GM18511 (cell line): ENCODE data around the gene NDE1.
"Not testable (repeated sequence)": the region's sequence is repeated elsewhere in the genome, so short reads cannot be mapped to it uniquely, and the experiment has no call there.

Experiments used
- ATAC-seq: cut with Tn5 transposase; IDR thresholded peaks from one replicate; pipeline ENCODE4 v1.9.1; 2021; ENCODE audit warnings: mild to moderate bottlenecking, moderate library complexity; ENCODE audit not compliant: unreplicated experiment

Gene NDE1

DNA sequence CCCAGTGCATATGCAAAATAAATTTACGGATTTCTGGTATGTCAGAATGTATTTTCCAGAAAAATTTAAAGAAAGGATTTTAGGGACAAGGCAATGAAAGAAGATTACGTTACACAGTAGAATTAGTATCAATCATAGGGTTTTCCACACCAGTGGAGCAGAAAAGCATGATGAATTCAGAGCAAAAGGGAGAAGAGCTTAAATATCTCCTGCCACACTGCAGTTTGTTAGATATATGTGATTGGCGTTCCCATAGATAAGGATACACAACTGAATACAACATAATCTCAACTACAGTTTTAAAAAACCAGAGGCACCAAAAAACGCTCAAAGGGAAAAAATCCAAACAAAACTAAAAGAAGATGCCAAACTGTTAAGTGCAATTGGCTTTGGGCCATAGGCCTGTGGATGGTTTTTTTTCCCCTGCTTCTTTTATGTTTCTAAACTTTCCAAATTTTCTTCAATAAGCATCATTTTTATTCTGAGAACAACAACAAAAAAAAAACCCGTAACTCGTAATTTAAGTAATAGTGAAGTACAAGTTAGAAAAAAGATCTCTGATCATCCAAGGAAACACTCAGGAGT, 29.3 kb upstream of the NDE1 start:
- no peak for ATAC-seq

DNA sequence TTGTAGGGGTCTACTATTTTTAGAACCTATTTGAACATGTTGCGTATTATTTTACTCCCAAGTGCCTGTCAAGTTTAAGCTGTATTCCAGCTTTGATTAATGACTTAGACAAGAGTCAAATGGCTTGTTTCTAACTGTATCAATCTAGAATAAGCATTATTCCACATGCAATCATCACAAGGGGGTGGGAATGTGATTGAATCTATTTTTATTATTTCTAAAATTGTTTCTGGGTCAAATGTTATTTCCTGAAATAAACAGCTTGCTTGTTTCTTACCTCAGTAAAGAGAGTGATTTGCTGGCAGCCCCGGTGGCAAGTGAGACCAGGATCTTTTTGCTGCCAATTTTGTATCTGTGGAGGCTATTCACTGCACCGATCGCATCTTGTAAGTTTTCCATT, 28.6 kb upstream of the NDE1 start:
- ATAC-seq: no peak

DNA sequence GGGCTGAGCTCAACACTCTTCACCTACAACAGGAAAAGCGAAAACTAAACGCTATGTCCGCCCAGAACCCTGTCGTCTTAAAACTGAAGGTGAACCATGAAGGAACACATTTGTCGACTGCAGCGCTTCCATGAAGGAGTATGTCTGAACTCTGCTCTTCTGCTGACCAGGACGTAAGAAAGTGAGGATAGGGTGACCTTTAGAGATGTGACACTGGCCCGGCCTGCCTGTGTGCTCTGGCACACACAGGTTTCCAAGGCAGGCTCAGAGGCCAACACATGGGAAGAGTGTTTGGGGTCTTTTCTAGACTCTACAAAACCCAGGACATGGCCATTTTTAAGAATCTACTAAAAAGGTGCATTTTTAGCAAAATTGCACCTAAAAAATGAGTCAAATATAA, 28.2 kb upstream of the NDE1 start:
- no peak for ATAC-seq

DNA sequence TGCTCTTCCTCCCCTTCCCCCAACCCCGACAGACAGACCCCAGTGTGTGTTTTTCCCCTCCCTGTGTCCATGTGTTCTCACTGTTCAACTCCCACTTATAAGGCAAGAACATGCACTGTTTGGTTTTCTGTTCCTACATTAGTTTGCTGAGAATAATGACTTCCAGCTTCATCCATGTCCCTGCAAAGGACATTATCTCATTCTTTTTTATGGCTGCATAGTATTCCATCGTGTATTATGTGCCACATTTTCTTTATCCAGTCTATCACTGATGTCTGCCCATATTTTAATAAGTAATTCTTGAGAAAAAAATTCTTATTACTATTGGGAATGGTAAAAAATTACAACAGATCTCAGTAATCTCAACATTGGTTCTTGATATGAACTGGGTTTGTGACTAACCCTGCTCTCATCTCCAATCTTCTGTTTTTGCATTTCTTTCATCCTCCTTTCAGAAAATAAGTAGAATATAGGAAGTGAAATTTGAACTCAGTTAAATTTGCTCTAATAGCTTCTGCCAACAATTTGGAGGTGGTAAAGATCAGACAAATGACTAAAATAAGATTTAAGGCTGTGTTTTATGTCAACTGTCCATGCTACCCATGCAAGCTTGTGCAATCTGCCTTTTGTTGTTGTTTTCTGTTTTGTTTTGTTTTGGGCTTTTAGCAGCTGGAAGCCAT, 18.2 kb upstream of the NDE1 start:
- ATAC-seq: no peak

GRCh38 chr16:15635926-15636325, 14.1 kb upstream of the NDE1 start:
- ATAC-seq: no peak

- ATAC-seq: peak; percentile 50
These were observed 13.6 kb upstream of the NDE1 start for GRCh38 chr16:15636392-15636873.

DNA sequence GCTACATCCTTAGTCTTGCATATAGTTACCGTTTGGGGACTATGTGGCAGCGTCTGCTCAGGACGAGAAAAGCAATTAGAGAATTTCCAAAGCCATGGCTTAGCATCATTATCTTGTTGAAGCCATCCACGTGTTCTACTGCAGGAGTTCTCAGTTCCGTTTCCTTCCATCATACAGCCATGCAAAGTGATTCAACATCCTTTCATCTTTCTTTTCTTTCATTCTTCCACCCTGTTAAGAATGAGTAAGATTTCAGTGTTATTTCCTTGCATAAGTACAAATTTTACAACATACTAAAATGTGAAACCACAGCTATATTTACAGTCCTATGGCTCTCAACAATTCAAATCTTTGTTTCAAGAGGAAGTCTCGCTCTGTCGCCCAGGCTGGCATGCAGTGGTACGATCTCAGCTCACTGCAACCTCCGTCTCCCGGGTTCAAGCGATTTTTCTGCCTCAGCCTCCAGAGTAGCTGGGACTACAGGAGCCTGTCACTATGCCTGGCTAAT, 10.9 kb upstream of the NDE1 start:
- no peak for ATAC-seq

GRCh38 chr16:15640966-15641365, 9.1 kb upstream of the NDE1 start:
- no peak for ATAC-seq

- no peak for ATAC-seq
These were observed 8.1 kb upstream of the NDE1 start for GRCh38 chr16:15641753-15642556.

DNA sequence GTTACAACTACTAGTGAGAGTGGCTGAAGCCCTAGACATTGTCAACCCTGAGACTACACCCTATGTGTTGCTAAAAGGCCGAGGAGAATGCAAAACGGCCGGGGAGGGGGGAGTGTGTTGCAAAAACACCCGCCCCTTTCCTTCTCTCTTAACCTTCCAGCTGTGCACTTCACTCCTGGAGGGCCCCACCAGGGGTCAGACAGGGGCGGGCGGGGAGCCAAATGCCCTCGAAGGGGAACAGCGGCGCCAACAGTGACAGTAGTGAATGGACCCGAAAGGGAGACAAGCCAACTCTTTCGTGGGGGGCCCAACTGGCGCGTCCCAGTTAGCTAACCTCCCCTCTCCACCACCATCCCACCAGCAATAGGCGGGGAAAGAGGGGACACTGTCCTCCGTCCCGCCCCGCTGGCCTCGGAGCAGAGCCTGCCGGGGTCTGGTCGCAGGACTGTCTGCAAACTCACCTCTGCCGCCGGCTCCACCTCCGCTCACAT, 7.4 kb upstream of the NDE1 start:
- peak; percentile 67 for ATAC-seq

DNA sequence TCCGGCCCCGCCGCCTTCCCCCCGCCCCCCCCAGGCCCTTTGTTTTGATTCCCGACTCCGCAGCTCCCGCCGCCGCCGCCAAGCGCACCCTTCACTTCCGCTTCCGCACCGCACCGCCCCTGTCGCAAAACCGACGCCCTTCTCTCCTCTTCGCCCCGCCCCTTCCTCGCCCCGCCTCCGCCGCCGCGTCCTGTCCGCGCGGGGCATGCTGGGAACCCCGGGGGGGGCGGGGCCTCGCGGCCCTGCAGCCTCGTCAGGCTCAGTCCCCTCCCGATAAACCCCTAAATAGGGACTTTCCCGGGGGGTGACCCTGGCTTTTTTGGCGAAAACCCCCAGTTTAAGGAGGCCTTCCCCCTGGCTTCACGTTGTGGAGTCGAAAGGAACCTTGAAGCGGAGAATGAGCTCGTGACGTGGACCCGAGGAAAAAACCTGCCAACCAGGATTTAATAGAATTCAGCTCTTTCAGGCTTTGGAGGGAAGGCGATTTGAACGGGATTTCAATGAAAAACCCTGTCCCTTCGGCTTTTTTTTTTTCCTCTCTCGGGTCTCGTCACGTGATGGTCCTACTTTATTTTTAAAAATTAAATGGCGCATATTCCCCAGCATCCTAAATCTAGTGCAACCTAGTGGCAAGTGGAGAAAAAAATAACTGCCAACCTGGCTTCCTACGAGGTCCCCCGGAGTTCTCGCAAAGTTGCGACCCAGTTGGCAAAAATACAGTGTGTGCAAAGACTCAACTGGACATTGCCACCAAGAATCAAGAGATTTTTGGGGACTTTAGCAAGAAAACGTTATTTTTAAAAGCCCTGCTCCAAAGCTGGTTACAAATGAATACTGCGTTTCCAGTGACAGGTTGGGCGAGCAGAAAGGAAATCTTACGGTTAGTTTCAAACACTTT, 6.7 kb upstream of the NDE1 start, which contains the start of gene MARF1:
TSS of gene MARF1 (minus strand) at position 107 of the 898 bp plus-strand sequence. CDS start 3,921 bp downstream, outside the sequence.
- ATAC-seq: peak; percentile 48

- no peak for ATAC-seq
These were observed 6.1 kb upstream of the NDE1 start for GRCh38 chr16:15643946-15644250.

GRCh38 chr16:15644267-15644961, 5.6 kb upstream of the NDE1 start:
- no peak for ATAC-seq

- ATAC-seq: not testable (repeated sequence)
These were observed 5.0 kb upstream of the NDE1 start for GRCh38 chr16:15644962-15645465.

DNA sequence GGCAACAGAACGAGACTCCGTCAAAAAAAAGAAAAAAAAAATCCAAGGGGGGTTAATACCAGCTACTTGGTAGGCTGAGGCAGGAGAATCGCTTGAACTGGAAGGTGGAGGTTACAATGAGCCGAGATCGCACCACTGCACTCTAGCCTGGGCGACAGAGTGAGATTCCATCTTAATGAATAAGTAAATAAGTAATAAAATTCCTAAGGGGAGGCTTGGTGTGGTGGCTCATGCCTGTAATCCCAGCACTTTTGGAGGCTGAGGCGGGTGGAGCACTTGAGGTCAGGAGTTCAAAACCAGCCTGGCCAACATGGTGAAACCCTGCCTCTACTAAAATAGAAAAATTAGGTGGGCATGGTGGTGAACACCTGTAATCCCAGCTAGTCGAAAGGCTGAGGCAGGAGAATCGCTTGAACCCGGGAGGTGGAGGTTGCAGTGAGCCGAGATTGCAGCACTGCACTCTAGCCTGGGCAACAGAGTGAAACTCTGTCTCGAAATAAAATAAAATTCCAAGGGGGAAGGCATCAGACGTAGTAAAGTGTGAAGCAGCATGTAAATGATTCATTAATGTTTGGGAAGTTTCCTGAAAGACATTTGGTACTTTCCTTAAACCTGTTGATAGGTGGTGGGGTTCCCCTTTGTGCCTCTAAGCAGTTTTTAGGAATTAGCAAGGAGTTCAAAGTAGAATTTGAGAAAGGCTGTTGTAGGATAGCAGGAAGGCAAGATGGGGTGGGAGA, 3.3 kb upstream of the NDE1 start:
- not testable (repeated sequence) for ATAC-seq

DNA sequence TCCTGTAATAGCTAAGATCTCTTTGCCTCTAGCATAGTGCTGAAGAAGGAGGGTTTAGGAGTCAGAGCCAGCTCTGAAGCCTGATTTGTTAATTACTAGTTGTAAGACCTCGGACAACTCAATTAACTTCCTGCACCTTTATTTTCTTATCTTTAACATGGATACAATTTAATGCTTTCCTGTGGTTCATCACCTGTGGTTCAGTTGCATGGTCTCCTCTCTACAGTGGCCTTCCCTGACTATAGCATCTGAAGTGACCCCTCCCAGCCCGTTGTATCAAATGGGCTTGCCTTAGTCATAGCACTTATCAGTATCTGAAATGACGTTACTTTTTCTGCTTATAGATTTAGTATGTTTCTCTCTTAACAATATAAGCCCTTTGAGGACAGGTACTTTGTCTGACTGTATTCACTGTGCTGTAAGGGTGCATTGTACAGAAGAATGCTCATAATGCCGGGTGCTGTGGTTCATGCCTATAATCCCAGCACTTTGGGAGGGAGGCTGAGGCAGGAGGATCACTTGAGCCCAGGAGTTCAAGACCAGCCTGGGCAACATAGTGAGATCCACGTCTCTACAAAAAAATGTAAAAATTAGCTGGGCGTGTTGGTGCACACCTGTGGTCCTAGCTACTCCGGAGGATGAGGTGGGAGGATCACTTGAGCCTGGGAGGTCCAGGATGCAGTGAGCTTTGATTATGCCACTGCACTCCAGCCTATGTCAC, 2.6 kb upstream of the NDE1 start:
- no peak for ATAC-seq

- no peak for ATAC-seq
These were observed 1.8 kb upstream of the NDE1 start for GRCh38 chr16:15648135-15648730.

DNA sequence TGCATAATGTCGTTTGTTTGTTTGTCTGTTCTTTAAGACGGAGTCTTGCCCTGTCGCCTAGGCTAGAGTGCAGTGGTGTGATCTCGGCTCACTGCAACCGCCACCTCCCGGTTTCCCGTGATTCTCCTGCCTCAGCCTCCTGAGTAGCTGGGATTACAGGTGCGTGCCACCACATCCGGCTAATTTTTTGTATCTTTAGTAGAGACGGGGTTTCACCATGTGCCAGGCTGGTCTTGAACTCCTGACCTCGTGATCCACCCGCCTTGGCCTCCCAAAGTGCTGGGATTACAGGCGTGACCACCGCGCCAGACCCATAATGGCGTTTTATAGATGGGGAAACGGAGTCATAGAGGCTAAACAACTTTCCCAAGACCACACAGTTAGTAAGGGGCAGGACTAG, 734 bp upstream of the NDE1 start:
- ATAC-seq: not testable (repeated sequence)
